Measurements from ENCODE around the gene INHBE. TPM values are rescaled to one million over a fixed set of nuclear protein-coding genes. Genes with fewer than 3 reads are reported as not detected.
A peak's percentile ranks its signal among the peaks of the same experiment; 100 is the strongest.

INHBE gene
- total RNA-seq, 4 donors from 2014 or later, result not detected

DNA sequence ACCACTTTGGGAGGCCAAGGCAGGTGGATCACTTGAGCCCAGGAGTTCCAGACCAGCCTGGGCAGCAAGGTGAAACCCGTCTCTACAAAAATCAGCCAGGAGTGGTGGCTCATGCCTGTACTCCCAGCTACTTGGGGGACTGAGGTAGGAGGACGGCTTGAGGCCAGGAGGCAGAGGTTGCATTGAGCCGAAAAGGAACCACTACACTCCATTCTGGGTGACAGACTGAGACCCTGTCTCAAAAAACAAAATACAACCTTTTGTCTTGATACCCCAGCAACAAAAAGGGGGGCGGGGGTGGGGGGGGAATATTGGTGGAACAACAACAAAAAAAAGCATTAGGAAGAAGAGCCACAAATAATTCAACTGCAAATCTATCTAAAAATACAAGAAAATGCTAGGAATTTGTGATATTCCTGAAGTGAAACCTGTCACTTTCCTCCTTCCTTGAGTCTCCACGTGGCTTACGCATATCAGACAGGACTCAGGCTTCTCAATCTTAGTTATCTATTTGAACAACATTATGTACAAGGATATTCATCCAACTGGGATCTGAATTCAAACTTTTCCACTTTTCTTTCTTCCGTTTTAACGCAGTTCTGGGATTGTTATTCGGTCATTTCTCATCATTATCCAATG lies 25.5 kb upstream of the INHBE start:
- intact Hi-C loops (cut with DNase I), result no loop called here
- Histone ChIP-seq H3K4me1 (peaks cover 12 to 26% (median 17%) of the 10 kb centered on the region in 4 donors), H3K27ac (replicated peaks in 1 of 4) (peak overlapping the region; percentile 90 to 98 (median 98))

DNA sequence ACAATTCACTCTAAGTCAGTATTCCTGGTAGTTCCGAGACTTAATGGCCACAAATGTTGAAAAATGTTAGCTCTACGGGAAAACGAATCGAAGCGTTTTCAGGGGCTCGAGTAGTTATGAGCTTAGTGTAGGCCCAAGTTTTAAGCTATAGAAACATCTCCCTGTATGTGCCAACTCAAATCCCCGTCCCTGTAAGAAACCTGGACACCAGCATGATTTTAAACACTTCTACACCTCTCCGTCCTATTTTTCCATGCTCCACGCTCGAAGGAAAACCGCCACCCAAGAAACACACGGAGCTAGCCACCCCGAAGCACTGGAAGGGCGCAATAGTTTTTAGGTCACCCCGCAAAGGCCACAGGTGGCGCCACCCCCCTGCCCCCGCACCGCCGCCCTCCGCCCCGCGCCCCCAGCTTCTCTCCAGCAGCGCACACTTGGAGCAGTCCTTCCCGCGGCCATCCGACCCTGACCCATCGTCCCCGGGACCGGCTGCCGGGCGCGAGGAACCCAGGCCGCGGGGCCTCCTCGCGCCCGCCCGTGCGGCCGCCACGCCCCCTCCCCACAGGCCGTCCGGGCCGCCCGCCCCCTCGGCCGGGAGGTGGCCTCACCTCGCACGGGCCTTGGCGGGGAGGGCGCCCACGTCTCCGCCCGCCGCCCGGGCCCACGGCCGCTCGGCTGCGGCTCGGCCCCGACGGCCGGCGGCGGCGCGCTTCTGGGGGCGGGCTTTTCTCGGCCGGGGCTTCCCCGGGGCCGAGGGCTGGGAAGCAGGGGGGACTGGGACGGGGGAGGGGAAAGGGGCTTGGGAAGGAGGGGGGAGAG lies 24.8 kb upstream of the INHBE start:
- Histone ChIP-seq H3K27me3 (no peaks in the 10 kb centered on the region), H3K9me3 (no peaks in the 10 kb centered on the region), H3K36me3 (peaks cover 0 to 7% (median 1%) of the 10 kb centered on the region in 4 donors), H3K4me1 (peaks cover 12 to 26% (median 17%) of the 10 kb centered on the region in 4 donors), H3K27ac (replicated peaks in 1 of 4) (peak overlapping the region; percentile 90 to 98 (median 98)), H3K4me3 (peak overlapping the region; percentile 66 to 97 (median 78))
- TF ChIP-seq POLR2A (IDR thresholded peaks at IDR 0.05; ENCODE audit: low read depth), result no peak
- TF ChIP-seq, protein P1, sequence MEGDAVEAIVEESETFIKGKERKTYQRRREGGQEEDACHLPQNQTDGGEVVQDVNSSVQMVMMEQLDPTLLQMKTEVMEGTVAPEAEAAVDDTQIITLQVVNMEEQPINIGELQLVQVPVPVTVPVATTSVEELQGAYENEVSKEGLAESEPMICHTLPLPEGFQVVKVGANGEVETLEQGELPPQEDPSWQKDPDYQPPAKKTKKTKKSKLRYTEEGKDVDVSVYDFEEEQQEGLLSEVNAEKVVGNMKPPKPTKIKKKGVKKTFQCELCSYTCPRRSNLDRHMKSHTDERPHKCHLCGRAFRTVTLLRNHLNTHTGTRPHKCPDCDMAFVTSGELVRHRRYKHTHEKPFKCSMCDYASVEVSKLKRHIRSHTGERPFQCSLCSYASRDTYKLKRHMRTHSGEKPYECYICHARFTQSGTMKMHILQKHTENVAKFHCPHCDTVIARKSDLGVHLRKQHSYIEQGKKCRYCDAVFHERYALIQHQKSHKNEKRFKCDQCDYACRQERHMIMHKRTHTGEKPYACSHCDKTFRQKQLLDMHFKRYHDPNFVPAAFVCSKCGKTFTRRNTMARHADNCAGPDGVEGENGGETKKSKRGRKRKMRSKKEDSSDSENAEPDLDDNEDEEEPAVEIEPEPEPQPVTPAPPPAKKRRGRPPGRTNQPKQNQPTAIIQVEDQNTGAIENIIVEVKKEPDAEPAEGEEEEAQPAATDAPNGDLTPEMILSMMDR (IDR thresholded peaks at IDR 0.05), result peak in 1 of 3 experiments; percentile 13
- TF ChIP-seq EP300 (IDR thresholded peaks at IDR 0.05), result no peak
- no peak for DNase-seq (ENCODE audit: extremely low spot score)
- under 1% methylated on average over 23 of the region's 74 CpGs for WGBS
- intact Hi-C loops (cut with DNase I), result no loop called here

More for the DNA sequence above, 25.5 kb upstream of the INHBE start:
- DNase-seq (ENCODE audit: extremely low spot score), result no peak
- no peak for TF ChIP-seq POLR2AphosphoS5 (IDR thresholded peaks at IDR 0.05)
- TF ChIP-seq, protein P1 (IDR thresholded peaks at IDR 0.05), result no peak
- no peak for TF ChIP-seq EP300 (IDR thresholded peaks at IDR 0.05)
- no peak for TF ChIP-seq POLR2A (IDR thresholded peaks at IDR 0.05; ENCODE audit: low read depth)
- H3K36me3 ChIP-seq, result peaks cover 0 to 9% (median 2%) of the 10 kb centered on the region in 4 donors
- H3K4me3 ChIP-seq, result peak overlapping the region; percentile 66 to 97 (median 78)
- no peaks in the 10 kb centered on the region for H3K9me3 ChIP-seq
- 35% methylated on average over 9 of the region's 9 CpGs for WGBS
- no peaks in the 10 kb centered on the region for H3K27me3 ChIP-seq

DNA sequence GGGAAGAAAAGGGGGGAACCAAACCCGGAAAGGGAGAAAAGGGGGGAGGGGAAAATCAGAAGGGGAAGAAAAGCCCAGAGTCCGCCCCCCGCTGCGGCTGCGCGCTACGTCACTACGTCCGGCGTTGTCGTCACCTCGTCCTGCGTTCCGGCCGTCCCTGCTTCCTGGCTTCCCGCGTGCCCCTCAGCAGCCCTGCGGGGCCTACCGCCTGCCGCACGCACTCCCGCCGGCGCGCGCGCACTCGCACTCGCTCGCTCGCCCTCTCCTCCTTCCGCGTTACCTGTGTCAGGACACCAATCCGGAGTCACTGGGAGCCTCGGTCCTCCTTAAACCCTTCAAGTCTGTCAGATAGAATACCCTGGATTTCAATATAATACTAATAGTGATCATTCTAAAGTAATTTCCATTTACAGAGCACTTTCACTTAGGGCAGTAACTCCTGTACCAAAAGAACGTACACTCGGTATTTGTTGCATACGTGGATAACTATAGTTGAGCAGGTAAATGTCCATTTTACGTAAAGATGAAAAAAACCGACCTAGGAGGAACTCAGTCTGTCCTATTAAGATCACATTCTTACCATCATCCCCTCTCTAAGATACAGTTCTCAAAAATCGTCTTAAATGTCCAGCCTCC lies 24.1 kb upstream of the INHBE start, which contains the start of gene R3HDM2:
Gene R3HDM2 (minus strand): TSS at position 113 of the 636 bp plus-strand sequence. CDS start 120,615 bp downstream, outside the sequence.
- intact Hi-C loops (cut with DNase I), result no loop called here
- H3K9me3 ChIP-seq, result no peaks in the 10 kb centered on the region
- peaks cover 12 to 26% (median 17%) of the 10 kb centered on the region in 4 donors for H3K4me1 ChIP-seq
- peak; percentile 98 for DNase-seq (ENCODE audit: extremely low spot score)
- TF ChIP-seq EP300 (IDR thresholded peaks at IDR 0.05), result no peak
- TF ChIP-seq, protein P1 (IDR thresholded peaks at IDR 0.05), result peak in 1 of 3 experiments; percentile 21
- peak; percentile 98 for TF ChIP-seq POLR2AphosphoS5 (IDR thresholded peaks at IDR 0.05)
- peak; percentile 88 for TF ChIP-seq POLR2A (IDR thresholded peaks at IDR 0.05; ENCODE audit: low read depth)
- peak within 1 kb of the TSS; percentile 90 to 98 (median 98) for H3K27ac ChIP-seq (replicated peaks in 1 of 4)
- H3K27me3 ChIP-seq, result no peaks in the 10 kb centered on the region
- H3K4me3 ChIP-seq, result peak within 1 kb of the TSS; percentile 66 to 97 (median 78)
- H3K36me3 ChIP-seq, result no peaks in the 10 kb centered on the region
- WGBS, result 2% methylated on average over 31 of the region's 41 CpGs

DNA sequence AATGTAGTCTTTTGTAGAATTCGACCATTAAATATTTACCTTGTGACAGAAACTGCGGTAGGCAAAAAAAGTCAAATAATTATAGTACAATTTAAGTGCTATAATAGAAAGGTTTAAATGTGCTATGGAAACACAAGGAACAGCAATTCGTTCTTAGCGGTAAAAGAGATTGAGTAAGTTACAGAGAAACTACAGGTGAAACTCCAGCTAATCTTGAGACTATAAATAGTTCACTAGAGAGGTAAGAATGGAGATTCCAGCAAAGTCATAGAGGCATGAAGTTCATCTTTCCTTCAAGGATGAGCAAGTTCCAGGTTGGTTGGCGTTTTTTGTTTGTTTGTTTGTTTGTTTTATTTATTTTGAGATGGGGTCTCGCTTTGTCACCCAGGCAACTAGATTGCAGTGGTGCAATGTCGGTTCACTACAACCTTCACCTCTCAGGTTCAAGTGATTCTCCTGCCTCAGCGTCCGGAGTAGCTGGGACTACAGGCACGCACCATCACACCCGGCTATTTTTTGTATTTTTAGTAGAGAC lies 23.4 kb upstream of the INHBE start:
- TF ChIP-seq, protein P1 (IDR thresholded peaks at IDR 0.05), result no peak
- TF ChIP-seq POLR2AphosphoS5 (IDR thresholded peaks at IDR 0.05) (no peak), EP300 (IDR thresholded peaks at IDR 0.05) (no peak), POLR2A (IDR thresholded peaks at IDR 0.05; ENCODE audit: low read depth) (no peak)
- 91% methylated on average over 11 of the region's 11 CpGs for WGBS
- intact Hi-C loops (cut with DNase I), result no loop called here
- no peaks in the 10 kb centered on the region for H3K27me3 ChIP-seq
- peak overlapping the region; percentile 90 to 98 (median 98) for H3K27ac ChIP-seq (replicated peaks in 1 of 4)
- peak overlapping the region; percentile 66 to 97 (median 78) for H3K4me3 ChIP-seq
- H3K9me3 ChIP-seq, result no peaks in the 10 kb centered on the region
- DNase-seq (ENCODE audit: extremely low spot score), result no peak
- H3K4me1 ChIP-seq, result peaks cover 12 to 26% (median 17%) of the 10 kb centered on the region in 4 donors
- H3K36me3 ChIP-seq, result no peaks in the 10 kb centered on the region

Data from esophagus muscularis mucosa (tissue), 4 donors.